ENCODE measurements around the gene CLCN5. TPM values are rescaled to one million over a fixed set of nuclear protein-coding genes. Genes with fewer than 3 reads are reported as not detected.

Gene CLCN5
- total RNA-seq, 1 donor from 2014 or later = 96.9 TPM

DNA sequence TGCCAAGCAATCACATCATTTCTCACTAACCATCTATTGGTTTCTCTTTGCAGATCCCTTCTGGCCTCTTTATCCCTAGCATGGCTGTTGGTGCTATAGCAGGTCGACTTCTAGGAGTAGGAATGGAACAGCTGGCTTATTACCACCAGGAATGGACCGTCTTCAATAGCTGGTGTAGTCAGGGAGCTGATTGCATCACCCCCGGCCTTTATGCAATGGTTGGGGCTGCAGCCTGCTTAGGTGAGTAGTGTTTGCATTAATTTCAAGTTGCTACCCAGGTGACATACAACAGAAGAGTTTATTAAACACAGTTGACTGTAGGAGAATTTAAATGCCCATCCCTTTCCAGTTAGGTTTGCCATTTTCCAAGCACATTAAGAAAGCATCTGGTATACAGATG lies 166.2 kb downstream of the CLCN5 start:
- DNase-seq = no peak

DNA sequence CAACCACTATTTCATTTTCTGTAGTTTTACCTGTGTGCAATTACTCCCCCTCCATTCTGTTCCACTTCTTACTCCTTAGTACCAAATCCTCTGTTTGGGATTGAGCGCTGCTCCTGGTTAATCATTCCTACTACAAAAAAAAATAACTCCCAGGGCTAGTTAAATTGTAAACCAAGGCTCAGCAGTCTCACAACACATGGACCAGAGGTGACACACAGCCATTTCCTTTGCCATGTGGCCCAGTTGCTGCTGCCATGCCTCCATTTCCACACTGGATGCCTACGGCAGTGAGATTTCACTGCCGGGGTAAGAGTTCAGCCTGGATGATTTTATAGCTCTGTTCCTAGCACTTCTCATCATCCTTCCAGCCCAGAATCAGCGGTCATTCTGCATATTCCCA lies 171.2 kb downstream of the CLCN5 start:
- no peak for DNase-seq

DNA sequence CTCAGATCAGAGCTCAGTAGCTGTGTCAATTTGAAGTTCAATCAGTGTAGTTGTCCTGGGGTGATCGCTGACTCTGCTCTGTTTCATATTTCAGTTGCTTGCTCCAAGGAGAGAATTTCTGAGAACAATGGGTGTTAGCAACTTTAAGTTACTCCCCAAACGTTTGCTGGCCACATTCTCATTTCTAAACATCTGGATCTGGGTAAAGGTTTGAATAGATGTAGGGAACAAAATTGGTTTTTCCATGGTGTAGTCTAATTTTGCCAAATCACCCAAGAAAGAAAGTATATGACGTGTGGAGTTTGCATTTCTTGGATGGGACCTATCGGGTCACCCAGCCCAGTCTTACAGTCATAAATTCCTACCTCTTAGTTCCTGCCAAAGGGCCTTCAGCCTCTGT lies 174.7 kb downstream of the CLCN5 start:
- peak; percentile 41 for DNase-seq

- DNase-seq = no peak
Observed at GRCh38 chrX:50098241-50098640, 175.8 kb downstream of the CLCN5 start.

DNA sequence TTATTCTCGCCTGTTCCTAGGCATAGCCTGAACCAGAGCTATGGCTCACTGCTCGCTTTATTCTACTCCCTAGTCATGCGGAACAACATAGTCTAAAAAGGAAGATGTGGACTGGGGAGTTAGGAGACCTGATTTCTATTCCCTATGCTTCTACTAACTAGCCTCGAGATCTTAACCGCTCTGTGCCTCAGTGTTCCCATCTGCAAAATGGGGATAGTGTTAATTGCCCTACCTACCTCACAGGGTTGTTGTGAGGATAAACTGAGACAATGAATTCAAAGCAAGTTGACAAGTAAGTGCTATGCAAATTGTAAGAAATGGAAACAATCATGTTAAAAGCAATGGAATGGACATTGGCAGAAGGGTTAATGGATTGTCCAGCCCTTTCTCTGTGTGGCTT lies 176.4 kb downstream of the CLCN5 start:
- DNase-seq = no peak

DNA sequence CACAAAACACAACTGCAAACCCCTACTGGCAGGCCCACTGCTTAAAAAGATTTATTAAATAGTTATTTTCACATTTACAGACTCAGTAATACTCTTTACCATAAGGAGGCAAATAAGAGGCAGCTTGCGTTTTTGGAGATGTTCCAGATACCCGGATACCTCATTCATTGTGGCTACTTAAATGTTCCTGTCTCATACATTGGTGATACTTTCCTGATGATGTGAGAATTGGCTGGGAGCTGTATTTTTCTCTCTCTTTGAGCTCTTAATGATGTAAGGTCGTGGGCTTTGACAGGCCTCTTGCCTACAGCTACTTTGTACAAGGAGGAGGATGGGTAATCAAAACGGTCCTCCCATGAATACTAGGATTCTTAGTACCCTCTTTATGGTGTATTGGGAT lies 176.9 kb downstream of the CLCN5 start:
- DNase-seq = no peak

DNA sequence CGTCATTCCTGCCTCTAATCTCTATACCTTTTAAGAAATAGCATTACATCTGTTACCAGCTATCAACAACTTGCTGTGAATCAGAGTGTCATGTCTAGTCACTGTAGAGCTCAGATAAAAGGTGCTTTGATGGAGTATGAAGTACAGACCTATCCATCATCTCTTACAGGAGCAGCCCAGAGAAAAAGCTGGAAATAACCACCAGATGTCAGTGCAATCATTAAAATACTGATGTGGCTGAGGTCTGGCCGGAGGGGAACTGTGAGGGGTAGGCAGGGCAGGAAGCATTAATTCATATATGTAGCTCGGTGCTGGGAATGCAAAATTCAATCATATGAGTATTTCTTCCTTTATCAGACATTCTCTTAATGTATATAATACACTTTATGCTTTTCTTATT lies 177.8 kb downstream of the CLCN5 start:
- DNase-seq = peak; percentile 54

DNA sequence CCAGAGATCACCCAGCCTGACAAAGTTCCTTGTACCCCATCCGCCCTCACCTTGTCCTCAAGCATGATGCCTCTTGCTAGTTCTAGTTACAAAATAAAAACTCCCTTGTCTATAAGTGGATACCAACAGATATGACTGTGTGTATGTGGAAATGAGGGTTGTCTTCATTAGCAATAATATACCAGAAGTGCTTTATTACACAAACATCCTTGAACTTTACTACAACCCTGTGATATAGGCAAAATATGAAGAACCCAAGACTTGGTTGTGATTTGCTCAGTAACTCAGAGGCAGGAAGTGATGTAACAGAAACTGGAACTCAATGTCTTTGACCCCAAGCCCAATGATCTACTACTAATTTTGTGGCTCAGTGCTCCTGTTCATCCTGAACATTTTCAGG lies 180.8 kb downstream of the CLCN5 start:
- no peak for DNase-seq

DNA sequence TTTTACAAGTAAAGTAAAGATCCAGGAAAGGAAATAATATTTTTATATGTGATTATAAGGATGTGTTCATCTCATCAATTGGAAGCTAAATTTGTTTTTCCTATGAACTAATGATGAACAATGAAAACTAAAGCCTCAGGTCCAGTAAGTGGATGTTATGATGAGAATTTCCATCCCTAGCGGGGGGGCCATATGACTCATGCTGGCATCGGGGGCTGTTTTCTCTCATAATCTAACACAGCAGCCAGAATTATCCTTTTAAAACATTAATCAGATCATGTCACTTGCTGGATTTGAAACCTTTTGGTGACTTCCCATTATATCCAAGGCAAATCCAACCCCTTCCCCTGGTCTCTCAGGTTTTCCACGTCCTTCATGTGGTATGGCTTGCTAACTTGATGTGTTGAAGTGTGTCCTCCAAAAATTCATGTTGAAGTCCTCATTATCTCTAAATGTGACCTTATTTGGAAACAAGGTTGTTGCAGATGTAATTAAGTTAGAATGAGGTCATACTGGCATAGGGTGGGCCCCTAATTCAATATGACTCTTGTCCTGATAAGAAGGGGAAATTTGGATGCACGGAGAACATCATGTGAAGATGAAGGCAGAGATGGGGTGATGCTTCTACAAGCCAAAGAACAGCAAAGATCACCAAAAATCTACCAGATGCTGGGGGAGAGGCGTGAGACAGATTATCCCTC lies 181.6 kb downstream of the CLCN5 start:
- DNase-seq = no peak

DNA sequence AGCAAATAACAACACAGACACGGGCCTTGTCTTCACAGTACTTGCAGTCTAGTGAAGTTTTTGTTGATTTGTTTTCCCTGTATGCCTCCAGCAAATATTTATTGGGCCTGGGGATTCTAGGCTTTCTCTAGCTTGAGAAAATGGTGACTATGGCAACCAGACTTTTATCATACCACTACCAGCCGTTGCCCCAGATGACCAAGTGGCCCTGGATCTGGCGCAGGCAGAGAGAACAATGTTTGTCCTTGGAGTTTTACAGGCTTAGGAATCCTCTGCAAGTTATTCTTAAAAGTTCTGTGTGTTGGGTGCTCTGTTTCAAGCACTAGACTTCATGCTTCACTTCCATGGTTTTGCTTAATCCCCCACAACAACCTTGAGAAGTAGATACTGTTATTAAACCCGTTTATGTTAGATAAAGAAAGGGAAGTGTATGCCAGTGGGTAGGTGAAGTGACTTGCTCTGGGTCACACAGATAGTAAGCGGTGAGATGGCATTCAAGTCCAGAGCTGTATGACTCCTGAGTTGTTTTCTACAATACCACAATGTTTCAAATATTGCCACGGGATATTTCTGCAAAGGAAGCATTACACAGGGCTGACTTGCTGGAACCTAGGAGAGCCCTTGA lies 183.8 kb downstream of the CLCN5 start:
- no peak for DNase-seq

DNA sequence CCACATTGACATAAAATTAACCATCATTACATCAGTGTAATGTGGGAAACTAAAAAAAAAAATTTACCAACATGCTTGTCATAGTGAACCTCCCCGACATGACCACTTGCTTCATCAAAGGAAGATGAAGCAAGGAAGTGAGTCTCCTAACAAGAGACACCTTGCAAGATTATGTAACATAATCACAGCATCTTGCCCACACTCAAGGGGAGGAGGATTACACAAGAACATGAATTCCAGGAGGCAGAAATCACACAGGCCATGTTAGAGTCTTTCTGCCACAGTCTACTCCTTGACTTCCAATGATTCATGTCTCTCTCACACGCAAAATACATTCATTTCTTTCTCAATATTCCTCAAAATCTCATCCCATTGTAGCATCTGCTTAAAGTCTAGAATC lies 185.1 kb downstream of the CLCN5 start:
- DNase-seq = no peak

DNA sequence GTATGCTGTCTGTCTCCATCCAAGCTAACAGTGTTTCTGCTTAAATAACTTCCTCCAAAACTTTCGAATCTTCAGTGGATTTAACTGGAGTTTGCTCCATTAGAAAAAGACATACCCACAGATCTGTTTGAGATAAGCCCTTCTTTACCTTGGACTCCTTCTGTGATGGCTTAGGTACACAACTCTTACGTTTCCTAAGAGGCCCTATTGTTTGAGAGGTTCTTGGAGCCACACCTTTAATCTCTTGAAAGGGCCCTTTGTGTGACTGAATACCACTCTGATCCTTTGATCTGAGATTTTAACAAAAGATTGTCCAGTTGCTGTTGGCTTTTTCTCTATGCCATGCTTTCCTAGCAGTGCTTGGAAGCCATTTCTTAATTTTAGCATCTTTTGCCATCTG lies 185.9 kb downstream of the CLCN5 start:
- no peak for DNase-seq

GRCh38 chrX:50111742-50112141 lies 189.3 kb downstream of the CLCN5 start:
- DNase-seq = peak; percentile 61

DNA sequence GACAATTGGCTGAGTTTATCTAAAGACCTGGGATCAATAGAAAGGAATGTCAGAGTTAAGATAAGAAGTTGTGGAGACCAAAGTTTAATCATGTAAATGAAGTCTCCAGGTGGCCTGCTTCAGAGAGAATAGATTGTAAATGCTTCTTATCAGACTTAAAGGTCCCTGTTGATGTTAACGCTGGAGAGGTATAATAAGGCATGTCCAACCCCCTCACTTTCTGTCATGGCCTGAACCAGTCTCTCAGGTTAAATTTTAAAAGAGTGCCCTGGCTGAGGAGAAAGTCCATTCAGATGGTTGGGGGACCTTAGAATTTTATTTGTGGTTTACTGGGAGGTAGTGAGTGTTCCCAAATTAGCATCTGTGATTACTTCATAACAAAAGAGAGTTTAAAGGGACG lies 191.7 kb downstream of the CLCN5 start:
- DNase-seq = no peak

GRCh38 chrX:50115973-50116372 lies 193.6 kb downstream of the CLCN5 start:
- no peak for DNase-seq

GRCh38 chrX:50117476-50117875 lies 195.1 kb downstream of the CLCN5 start:
- no peak for DNase-seq

DNA sequence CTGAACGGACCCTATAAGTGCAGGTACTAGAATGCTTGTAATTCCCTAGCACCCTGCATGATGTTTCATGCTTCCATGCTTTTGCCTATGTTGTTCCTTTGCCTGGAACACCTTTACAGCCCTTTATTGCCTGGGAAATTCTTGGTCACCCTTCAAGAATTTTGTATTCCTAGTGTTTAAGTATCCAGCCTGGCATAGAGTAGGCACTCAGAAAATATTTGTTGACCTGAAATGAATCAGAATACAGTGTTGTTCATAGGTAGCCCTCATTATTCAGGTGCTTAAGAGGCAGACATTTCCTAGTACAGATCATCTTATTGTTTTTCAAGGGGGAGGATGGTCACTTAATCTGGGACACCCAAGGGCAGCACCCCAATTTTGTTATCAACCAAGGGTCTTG lies 203.1 kb downstream of the CLCN5 start:
- no peak for DNase-seq

- no peak for DNase-seq
Observed at GRCh38 chrX:50147972-50148371, 225.6 kb downstream of the CLCN5 start.

Small RNA genes within 50 kb of the gene (small RNA-seq; reads per million reads assigned to genes)
- gene MIR188 (ENCODE audit: low replicate concordance) (25.4 reads per million, percentile 95 among the genes with 10 or more reads in this experiment), gene MIR362 (ENCODE audit: low replicate concordance) (37.0 reads per million, percentile 95 among the genes with 10 or more reads in this experiment), gene MIR500A (ENCODE audit: low replicate concordance) (451 reads per million, percentile 98 among the genes with 10 or more reads in this experiment), gene MIR500B (ENCODE audit: low replicate concordance) (0.32 reads per million, percentile 56 among the genes with 10 or more reads in this experiment), gene MIR501 (ENCODE audit: low replicate concordance) (62.2 reads per million, percentile 96 among the genes with 10 or more reads in this experiment), gene MIR502 (ENCODE audit: low replicate concordance) (22.4 reads per million, percentile 95 among the genes with 10 or more reads in this experiment), gene MIR532 (ENCODE audit: low replicate concordance) (2,503 reads per million, percentile 99 among the genes with 10 or more reads in this experiment), gene MIR660 (ENCODE audit: low replicate concordance) (1,270 reads per million, percentile 99 among the genes with 10 or more reads in this experiment), gene RNU6-421P (ENCODE audit: low replicate concordance) (not detected)

Other genes with a start within 250 kb of the CLCN5 start
- gene PAGE1, start 226.6 kb upstream of the CLCN5 start, total RNA-seq = not detected
- gene PAGE4, start 93.3 kb upstream of the CLCN5 start, total RNA-seq = not detected
- 2.3 TPM for gene USP27X, start 43.1 kb upstream of the CLCN5 start, total RNA-seq

All from tongue (tissue), 3 donors.